ENCODE data around the gene PKP2.

PKP2 gene

GRCh38 chr12:32896432-32897280 lies at the start of gene PKP2:
Gene PKP2, minus strand, starts transcription at chr12:32896777. Its CDS starts 46 bp downstream, at chr12:32896731.
- peak in 1 of 2 donors; percentile 7 for DNase-seq

GRCh38 chr12:32944195-32944594 lies 47.6 kb upstream of the PKP2 start:
- no peak for DNase-seq

GRCh38 chr12:32939801-32940200 lies 43.2 kb upstream of the PKP2 start:
- no peak for DNase-seq

- no peak for DNase-seq
These were observed 30.4 kb upstream of the PKP2 start for GRCh38 chr12:32926963-32927362.

DNA sequence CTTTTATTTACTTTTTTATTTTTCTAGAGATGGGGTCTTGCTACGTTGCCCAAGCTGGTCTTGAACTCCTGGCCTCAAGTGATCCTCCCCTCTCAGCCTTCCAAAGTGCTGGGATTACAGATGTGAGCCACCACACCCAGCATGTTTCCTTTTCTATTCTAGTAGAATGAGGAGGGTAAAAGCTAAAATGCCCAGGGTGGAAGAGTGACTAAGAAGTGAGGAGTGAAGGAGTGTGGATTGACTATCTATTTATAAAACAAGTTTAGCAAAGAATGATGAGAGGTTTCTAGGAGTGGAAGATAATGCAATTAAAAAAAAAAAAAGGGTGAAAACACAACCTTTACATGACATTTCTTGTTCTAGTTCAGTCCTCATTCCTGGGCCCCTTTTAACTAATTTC lies 29.8 kb upstream of the PKP2 start:
- no peak for DNase-seq

- DNase-seq, result no peak
These were observed 26.1 kb upstream of the PKP2 start for GRCh38 chr12:32922546-32923297.

GRCh38 chr12:32921397-32921796 lies 24.8 kb upstream of the PKP2 start:
- DNase-seq, result no peak

GRCh38 chr12:32920506-32921085 lies 24.0 kb upstream of the PKP2 start:
- DNase-seq, result no peak

GRCh38 chr12:32918890-32919801 lies 22.6 kb upstream of the PKP2 start:
- DNase-seq, result no peak

- DNase-seq, result no peak
These were observed 20.6 kb upstream of the PKP2 start for GRCh38 chr12:32917094-32917611.

DNA sequence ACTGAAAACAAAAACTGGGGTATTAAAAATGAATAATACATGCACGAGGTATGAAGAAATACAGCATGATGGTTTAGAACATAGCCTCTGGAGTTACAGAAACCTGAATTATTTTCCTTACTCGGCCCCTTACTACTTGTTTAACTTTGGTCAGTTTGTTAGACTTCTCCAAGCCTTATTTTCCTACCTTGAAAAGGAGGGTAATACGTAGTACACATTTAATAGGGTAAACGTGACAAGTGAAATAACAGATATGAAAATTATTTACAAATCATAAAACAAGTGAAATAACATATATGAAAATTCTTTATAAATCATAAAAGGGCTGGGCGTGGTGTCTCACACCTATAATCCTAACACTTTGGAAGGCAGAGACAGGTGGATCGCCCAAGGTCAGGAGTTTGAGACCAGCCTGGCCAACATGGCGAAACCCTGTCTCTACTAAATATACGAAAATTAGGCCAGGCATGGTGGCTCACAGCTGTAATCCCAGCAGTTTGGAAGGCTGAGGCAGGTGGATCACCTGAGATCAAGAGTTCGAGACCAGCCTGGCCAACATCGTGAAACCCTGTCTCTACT lies 11.4 kb upstream of the PKP2 start:
- no peak for DNase-seq

DNA sequence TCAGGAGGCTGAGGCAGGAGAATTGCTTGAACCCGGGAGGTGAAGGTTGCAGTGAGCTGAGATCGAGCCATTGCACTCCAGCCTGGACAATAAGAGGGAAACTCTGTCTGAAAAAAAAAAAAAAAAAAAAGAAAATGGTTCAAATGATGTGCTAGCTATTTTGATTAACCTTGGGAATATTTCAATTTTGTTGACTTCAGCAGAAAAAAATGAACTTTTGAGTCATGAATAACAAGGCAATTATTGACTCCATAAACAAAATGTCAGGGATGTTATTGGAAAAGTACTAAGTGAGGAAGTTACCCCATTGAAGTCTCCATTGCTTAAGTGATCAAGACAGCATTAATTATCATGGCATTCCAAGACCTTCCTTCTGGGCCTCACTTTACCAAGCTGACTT lies 10.6 kb upstream of the PKP2 start:
- DNase-seq, result no peak

DNA sequence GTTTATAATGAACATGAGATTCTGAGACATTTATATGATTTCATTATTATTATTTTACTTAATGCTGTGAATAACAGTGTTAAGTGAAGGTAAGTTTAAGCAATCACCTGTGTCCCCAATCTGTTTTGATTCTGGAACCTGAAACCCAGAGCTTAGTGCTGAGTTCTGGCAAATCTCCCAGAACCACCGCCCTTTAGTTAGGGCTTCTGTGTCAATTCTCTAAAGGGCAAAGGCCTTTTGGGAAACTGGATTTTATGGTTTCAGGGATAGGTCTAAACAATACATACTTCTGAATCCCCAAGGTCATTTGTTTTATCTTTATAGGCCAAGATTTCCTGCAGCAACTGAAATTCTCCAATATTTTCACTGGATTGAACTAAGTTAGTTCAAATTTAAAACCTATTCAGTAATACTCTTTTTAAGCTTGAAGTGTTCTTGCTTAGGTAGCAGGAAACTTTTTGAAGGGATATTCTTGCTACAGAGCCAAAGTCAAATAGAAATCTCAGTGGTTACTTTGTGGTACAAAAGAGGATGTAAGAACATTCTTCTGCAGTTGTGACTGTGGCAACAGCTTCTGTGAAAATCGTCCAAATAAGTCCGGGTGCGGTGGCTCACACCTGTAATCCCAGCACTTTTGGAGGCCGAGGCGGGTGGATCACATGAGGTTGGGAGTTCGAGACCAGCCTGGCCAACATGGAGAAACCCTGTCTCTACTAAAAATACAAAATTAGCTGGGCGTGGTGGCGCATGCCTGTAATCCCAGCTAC lies 10.0 kb upstream of the PKP2 start:
- DNase-seq, result no peak

- DNase-seq, result no peak
These were observed 7.2 kb upstream of the PKP2 start for GRCh38 chr12:32903763-32904162.

DNA sequence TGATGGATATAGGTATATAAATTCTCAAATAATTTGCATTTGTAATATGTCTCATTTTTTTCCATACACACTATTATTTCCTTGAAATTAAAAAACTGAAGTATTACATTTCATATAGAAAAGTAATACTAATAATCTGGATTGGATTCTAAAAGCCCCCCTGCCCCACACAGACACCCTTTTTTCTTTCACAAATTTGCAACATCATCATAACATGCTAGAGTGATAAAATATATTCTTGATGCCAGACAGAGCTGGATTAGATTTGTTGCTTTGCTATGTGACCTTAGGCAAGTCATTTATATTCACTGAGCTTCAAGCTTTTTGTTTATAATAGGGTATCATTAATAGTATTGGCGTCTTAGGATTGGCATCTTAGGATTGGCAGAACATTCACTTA lies 6.7 kb upstream of the PKP2 start:
- DNase-seq, result no peak

GRCh38 chr12:32902287-32902997 lies 5.9 kb upstream of the PKP2 start:
- no peak for DNase-seq

GRCh38 chr12:32901553-32901952 lies 5.0 kb upstream of the PKP2 start:
- DNase-seq, result no peak

DNA sequence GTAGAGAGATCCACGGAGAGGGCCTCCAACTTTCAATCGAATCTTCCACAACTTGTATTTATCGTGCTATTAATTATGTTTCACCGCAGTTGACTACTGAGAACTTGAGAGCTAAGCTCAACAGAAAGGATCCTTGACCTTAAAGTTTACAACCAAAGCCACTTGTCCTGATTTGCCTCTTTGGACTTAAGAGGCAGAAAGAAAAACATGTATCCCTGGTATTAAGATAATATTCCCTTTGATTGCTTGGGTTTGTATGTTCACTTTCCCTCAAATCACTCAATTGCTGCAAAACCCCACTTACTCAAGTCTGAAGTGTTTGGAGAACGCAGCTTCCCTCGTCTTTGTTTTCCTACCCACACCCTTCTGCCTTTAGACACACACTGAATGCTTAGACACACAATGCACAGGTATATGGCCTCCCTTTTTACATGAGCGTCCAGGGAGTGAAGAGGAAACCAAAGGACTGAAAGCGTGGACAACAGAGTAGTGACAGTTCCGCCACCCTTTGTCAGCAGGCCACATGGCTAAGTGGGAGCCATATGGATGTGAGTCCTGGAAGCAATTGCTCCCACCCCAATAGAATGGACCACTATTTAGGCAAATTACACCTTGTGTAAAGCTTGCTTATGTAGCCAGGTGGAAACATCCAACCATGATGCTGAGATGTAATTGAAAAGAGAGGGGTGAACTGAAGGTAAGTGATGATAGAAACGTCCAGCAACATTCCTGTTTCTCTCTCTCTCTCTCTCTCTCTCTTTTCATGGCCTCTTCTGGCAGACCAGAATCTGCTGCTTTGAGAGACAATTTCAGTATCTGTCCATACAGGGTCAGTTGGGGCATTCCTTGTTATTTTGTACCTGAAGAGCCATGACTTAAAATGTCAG lies 1.4 kb upstream of the PKP2 start:
- DNase-seq, result no peak

DNA sequence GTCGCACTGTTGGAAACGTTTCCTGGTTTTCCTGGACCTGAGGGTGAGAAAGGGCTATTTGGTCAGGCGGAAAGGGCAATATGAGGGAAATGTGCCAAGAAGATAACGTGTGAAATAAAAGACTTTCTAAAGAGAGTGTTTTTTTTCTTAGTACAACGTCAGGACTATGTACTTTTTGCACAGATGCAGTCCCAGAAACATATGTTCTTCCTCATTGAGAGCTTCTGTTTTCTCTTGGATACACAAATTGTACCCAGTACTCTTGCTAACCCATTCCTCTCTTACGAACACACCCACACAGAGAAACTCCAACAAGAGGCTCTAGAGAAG lies 669 bp upstream of the PKP2 start:
- DNase-seq, result no peak

Data from CD4-positive, alpha-beta T cell treated with Interleukin-1 beta for 1 hour (primary cell).